ENCODE data around the gene SEPTIN7.
A peak's percentile ranks its signal among the peaks of the same experiment; 100 is the strongest.

SEPTIN7 gene

DNA sequence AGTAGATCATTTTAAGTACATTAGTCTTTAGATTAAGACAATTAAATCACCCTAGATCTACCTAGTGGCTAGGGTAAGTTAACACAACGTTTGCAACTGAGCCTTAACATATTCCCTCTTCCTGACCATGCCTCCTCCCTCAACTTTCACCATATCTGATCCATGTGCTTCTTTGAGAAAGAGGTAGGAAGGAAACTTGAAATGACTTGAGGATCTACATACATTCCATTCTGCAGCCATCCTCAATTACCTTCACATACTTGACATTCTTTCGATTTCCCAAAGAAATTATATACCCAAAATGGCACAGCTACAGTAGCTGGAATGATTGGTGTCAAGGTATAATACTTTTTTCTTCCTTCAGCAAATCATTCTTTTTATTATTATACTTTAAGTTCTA lies 12.9 kb upstream of the SEPTIN7 start:
- no peak for DNase-seq (ENCODE audit: low spot score)

DNA sequence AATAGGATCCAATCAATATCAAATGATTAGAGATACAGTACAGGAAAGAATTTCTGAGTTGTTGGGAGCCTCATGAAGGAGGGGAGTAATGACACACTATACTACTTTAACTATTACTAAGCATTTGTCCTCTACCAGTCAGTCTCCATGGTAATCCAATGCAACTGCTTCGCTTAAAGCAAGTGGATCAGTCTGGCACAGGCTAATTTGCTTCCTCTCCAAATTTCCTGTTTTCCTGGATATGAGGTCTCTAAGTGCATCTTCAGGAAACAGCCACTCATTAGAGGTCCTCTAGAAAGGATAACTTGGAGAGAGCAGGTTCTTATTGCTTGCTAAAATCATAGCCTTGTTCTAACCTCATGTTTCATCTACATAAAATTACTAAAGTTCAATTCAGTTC lies 8.4 kb upstream of the SEPTIN7 start:
- DNase-seq (ENCODE audit: low spot score) = no peak

DNA sequence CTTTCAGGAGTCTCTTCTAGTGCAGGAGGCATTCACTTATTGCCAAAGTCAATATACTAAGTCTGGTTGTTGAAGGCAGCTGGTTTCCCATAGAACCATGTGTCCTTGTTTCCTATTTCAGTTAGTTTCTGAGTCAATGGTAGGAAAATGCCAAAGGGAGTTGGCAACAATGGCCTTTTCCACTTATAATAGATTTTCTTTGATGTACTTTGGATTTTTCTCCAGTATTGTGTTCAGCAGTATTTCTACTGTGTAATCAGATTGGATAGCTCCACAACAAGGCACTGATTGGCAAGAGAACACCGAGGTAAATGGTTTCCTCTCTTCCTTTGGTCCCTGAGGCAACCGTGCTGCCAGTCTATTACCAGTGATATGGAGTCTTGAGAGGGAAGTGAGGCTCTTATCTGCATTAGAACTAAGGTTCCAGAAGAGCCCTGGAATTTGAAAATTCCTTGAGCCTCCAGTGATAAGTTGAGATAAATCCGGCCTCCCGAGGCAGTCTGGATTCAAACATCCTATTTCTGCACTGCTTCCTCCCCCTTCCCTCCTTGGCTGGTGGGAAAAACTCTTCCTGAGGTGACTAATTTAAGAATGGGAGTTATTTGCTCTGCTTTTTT lies 7.9 kb upstream of the SEPTIN7 start:
- DNase-seq (ENCODE audit: low spot score) = no peak

DNA sequence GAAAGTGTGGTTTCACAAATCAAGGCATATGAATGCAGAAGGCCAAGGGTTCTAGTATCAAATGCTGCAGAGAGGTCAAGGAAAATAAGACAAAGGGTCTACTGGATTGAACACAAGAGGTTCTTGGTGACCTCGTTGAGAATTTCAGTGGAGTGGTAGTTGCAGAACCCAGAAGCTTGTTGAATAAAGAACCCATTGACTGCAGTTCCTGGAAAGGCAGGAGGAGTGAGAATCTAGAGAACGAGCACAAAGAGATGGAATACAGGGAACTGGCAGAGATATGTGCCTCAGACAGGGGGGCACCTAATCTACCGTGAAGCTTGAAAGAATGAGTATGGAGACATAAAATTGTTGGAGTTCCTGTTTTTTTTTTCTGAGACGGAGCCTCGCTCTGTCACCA lies 3.5 kb upstream of the SEPTIN7 start:
- no peak for DNase-seq (ENCODE audit: low spot score)

DNA sequence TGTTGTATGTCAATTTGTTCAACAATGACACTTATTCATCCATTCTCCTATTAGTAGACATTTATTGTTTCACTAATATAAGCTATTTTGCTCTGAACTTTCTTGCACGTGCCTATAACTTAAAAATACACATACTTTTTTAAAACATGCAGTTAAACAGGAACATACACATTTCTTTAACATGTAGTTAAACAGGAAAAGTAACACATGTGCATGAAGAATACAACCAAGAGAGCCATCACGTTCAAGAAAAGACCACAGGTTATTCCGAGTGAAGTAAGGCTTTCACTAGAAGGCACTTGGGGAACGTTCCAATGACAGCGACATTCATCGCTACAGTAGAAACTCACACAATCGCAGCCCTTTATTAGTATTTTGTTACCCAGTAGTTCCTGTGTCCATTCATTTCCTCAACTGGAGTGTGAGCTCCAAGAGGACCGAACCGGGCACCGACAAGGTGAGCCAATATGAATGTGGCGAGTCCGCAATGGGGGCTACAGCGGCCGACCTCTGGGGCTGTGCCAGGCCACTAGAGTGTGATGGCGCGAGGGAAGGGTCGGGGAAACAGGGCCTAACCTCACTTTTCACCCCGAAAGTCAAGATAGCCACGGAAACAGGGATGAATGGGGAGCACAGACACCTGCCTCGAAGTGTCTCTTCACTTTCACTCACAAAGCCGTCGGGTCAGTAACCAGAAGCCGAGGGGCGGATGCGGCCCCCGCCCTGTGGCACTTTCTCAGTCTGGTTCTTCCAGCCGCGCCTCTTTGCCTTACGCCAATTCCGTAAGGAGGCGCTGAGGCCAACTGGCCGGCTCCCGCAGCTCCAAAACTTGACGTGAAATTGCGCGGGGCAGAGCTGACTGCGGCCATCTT lies 775 bp upstream of the SEPTIN7 start:
- peak; percentile 90 for DNase-seq (ENCODE audit: low spot score)

DNA sequence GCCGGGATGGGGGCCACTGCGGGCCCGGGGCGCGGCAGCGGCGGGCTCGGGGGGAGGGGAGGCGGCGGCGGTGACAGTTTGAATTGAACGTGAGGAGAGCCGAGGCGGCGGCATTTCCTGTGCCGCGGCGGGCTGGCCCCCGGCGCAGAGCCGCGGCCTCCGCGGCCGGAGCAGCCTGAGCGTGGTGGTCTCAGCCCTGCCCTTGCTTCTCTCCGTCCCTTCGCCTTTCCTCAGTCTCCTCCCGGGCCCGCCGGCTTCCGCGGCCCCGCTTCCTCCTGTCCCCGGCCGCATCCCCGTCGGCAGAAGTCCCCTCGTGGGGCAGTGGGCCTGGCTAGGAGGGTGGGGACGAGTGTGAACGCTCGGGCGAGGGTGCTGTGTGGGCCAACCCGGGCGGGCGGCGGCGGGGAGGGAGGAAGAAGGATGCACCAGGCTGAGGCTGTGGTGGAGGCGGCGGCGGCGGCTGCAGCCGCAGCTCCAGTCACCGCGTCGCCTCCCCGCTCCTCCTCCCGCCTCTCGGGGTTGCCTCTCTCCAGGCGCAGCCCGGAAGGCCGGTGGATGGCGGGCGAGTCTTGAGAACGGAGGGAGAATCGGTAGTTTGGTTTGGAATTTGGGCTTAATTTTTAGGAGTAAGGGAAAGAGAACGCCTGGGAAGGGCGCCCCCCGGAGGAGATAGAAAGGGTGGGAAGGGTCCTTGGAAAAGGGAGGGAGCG lies 690 bp downstream of the SEPTIN7 start:
- DNase-seq (ENCODE audit: low spot score) = peak; percentile 72

DNA sequence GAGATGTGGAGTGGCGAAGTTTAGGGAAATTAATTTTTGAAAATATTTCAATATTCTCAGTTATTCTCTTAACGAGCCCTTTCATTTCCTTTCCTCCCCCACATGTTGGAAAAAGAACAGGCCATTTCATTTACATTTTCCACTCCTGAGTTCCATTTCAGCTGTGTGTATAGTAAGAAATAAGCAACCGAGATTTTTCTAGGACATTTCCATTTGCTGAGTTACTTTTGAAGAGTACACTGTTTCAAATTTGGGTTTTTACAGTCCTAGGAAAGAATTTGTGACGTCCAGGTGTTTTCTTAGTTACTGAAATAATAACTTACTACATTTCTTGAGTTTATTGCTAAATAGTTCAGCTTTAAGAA lies 1.2 kb downstream of the SEPTIN7 start:
- DNase-seq (ENCODE audit: low spot score) = no peak

DNA sequence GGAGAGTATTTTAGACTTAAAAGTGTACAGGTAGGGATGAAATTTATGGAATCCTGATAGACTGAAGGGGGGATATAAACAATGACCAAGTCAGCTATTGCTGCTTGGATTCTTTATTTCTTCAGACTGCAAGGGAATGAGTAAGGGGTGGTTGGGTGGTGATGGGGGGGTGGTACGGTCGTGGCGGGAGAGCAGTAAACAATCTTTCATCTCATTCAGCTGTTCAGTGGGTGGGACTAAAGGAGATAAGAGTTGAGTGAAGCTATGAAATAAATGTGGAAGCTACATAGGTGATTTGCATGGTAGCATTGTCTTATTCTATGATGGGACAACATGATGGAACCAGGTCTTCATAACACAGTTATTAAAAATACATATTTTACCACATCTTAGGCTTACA lies 1.8 kb downstream of the SEPTIN7 start:
- DNase-seq (ENCODE audit: low spot score) = no peak

DNA sequence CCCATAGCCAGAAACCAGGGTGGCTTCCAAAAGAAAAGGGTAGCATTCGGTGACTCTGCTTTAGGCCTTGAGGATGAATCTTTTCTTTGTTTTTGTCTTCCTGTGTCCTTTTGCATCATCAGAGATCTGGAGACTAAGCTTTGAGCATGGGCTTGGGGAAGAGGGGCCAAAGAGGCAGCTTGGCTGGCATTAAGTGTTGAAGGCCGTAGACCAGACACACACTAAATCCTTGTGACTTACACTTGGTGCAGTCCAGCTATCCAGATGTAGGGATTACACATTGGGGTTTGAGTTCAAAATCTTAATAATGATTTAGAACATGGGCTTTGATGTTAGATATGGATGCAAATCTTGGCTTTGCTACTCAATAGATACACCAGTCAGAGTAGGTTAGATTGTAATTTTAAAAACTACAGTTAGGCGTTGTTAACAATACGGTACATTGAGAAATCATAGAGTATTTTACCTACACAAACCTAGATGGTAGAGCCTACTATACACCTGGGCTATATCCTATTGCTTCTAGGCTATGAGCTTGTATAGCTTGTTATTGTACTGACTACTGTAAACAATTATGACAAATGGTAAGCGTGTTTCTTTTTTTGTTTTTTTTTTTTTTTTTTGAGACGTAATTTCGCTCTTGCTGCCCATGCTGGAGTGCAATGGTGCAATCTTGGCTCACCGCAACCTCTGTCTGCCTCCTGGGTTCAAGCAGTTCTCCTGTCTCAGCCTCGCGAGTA lies 3.5 kb downstream of the SEPTIN7 start:
- no peak for DNase-seq (ENCODE audit: low spot score)

DNA sequence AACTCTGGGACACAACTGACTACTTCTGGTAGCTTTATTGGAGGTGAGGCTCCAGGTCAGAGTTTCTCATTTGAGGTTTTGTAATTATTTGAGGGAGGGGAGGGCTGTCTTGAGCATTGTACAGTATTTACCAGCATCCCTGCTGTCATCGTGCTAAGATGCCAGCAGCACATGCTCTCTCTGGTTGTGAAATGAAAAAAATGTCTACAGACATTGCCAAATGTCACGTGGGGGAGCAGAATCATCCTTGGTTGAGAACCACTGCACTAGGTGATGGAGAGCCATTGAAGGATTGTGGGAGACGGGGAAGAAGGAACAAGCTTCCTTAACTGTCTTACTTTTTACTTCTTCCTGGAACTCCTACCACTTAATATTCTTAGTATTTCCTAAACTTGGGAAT lies 5.0 kb downstream of the SEPTIN7 start:
- DNase-seq (ENCODE audit: low spot score) = no peak

DNA sequence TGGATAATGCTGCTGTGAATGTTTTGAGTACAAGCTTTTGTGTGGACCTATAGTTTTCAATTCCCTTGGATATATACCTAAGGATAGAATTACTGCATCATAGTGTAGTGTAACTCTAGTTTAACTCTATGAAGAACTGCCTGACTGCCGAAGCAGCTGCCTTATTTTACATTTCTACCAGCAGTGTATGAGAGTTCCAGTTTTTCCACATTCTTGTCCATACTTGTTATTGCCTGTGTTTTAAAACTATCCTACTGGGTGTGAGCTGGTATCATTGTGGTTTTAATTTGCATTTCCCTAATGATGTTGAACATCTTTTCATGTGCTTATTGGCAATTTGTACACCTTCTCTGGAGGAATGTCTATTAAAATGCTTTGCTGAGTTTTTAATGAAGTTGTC lies 15.7 kb downstream of the SEPTIN7 start:
- DNase-seq (ENCODE audit: low spot score) = no peak

DNA sequence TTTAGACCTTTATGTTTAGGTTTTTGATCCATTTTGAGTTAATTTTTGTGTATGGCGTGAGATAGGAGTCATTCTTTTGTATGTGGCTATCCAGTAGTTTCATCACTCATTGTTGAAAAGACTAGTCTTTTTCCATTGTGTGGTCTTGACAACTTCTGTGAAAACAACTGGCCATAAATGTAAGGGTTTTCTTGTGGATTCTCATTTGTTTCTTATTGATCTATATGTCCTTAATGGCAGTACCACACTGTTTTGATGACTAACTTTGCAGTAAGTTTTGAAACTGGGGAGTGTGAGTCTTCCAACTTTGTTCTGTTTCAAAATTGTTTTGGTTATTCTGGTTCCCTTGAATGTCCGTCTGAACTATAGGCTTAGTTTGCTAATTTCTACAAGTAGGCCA lies 16.3 kb downstream of the SEPTIN7 start:
- DNase-seq (ENCODE audit: low spot score) = no peak

DNA sequence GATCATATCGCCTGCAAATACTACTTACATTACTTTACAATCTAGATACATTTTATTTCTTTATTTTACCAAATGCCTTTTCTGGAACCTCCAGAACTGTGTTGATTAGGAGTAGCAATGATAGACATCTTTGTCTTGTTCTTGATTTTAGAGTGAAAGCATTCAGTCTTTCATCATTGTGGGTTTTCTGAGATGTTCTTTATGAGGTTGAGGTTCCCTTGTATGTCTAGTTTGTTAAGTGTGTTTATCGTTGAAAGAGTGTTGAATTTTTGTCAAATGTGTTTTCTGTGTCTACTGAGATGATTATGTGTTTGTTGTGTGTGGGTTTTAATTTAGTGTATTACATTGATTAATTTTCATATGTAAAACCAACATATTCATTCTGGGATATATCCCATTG lies 17.1 kb downstream of the SEPTIN7 start:
- DNase-seq (ENCODE audit: low spot score) = no peak

DNA sequence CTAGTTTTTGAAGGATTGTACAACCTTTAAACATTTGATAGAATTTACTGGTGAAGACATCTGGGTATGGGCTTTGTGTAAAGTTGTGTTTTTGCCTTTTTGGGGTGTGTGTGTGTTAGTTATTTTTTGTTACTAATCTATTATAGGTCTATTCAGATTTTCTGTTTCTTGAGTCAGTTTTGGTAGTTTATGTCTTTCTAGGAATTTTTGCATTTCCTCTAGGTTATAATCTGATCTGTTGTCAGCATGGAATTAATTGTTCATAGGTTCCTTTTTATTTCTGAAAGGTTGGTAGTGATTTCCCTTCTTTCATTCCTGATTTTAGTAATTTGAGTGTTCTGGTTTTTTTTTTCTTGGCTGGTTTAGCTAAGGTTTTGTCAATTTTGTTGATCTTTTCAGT lies 17.7 kb downstream of the SEPTIN7 start:
- DNase-seq (ENCODE audit: low spot score) = no peak

DNA sequence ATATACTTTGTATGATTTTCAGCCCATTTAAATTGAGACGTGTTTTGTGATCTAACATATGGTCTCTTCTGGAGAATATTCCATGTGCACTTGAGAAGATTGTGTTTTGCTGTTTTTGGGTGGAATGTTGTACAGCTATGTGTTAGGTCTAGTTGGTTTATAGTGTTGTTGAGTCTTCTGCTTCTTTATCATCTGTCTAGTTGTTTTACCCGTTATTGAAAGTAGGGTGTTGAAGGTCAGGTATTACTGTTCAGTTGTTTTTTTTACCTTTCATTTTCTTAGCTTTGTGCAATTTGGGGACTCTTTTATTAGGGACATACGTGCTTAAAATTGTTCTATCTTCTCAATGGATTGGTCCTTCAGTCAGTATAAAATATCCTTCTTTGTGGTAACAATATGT lies 18.5 kb downstream of the SEPTIN7 start:
- no peak for DNase-seq (ENCODE audit: low spot score)

DNA sequence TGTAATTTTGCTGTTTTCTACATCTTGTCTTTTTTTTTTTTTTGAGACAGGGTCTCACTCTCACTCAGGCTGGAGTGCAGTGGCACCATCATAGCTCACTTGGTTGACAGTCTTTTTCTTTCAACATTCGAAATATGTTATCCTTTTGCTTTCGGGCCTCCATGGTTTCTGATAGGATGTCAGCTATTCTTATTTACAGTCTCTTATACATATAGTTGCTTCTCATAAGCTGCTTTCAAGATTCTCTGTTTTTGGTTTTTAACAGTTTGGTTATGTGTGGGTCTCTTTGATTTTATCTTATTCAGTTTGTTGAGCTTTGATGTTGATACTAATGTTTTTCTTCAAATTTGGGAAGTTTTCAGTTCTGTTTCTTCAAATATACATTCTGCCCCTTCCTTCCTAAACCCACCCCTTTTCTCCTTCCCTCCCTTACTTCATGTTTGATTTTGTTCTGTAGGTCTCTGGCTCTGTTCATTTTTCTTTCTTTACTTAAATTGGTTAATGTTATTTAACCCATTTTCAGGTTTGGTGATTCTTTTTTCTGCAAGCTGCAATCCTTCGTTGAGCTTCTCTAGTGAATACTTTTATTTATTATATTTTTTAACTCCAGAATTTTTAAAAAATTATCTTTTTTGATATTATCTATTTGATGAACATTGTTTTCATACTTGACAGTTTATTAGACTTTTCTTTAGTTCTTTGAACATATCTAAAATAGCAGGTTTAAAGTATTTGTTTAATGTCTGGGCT lies 19.3 kb downstream of the SEPTIN7 start:
- DNase-seq (ENCODE audit: low spot score) = no peak

DNA sequence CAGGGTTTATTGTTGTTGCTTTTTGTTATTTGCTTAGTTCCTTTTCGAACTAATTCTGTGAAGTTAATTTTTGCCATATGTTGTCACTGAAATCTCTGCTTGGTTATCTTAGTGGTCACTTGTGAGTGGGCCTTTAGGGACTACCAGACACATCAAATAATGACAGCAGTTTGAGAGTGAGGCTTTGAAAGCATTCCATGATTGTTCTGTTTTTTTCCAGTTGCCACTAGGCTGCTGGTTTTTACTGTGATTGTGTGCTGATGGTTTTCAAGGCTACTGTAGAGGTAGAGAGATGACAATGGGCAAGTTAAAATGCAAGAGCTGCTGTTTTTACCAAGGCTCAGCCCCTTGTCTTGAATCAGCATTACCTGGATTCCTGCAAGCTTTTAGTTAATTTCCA lies 20.0 kb downstream of the SEPTIN7 start:
- no peak for DNase-seq (ENCODE audit: low spot score)

DNA sequence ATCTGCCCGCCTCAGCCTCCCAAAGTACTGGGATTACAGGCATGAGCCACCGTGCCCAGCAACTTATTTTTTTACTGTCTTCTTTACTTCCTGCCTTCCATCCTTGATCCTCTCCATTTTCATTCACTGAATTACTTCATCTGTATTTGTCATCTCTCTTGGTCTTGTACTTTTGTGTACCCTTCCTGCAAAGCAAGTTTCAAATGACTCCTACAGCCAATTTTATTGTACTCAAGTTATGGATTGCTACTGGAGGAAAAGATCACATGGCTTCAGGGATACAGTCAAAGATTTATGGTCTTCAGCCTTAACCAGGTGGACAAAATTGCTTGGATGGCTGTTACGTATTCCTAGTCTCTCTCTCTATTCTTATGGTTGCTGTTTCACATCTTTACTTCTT lies 22.6 kb downstream of the SEPTIN7 start:
- DNase-seq (ENCODE audit: low spot score) = no peak

DNA sequence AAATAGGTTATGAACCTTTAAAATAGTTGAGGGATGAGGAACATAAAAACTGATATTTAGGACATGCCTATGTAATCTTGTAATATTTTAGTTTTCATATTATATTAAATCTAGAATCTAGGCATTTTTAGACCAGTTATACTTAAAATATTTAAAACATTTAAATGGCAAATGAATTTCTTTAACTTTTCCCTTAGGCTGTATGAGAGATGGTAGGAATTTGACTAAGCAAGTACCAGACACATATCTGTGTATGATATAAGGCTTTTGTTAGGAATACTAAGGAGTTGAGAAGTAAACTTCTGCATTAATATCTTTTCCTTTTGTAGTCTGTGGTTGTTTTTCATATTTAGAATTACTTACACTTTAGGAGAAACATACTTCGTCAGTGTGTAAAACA lies 25.1 kb downstream of the SEPTIN7 start:
- DNase-seq (ENCODE audit: low spot score) = no peak

DNA sequence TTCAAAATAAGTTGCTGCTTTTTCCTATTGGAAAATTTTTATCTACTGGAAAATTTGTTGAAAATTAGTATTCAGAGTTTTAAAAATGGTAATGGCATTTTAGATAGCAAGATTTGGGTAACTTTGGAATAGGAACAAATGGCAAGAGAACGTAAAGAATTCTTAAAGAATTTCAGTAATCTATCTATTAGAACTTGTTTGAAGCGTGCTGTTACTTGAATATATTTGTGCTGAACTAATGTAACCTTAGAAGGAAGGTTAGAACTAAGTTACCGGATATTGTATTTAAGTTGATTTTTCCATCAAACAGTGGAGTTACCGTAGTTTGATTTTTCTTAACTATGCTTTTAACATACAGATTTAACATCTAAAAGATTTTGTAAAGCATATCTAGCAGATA lies 25.9 kb downstream of the SEPTIN7 start:
- no peak for DNase-seq (ENCODE audit: low spot score)

DNA sequence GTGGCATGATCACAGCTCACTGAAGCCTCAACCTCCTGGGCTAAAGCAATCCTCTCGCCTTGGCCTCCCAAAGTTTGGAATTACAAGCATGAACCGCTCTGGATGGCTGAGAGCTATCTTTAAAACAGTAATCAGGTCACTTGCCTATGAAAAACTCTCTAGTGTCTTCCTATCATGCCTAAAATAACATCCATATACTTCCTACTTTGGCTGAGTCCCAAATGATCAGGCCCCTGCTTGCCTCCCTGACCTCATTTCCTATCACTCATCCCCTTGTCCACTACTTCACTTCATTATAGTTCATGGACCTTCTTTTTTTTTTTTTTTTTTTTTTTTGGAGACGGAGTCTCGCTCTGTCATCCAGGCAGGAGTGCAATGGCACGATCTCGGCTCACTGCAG lies 28.0 kb downstream of the SEPTIN7 start:
- no peak for DNase-seq (ENCODE audit: low spot score)

DNA sequence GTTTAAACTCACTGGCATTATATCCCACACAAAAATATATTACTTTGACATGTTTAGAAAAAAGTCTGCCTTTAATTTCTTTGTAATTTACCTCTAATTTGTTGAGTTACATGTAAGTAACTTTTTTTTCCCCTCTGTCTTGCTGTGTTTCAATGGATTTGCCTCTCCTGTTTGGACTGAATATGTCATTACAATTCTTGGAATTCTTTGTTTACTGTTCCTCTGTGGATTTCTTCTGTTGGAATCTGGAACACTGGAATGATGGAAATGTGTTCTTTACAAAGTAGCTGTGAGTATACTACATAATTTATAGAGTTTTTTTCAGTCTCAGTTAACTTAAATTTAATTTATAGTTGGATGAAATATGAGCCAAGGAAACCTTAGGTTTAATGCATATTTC lies 30.4 kb downstream of the SEPTIN7 start:
- DNase-seq (ENCODE audit: low spot score) = no peak
